ENCODE measurements around the gene PEX6. TPM values are rescaled to one million over a fixed set of nuclear protein-coding genes. Genes with fewer than 3 reads are reported as not detected.

PEX6 gene
- polyA plus RNA-seq, 2 of the 4 experiments (the other 2 are of a cell fraction), result 4.6 to 8.6 TPM

DNA sequence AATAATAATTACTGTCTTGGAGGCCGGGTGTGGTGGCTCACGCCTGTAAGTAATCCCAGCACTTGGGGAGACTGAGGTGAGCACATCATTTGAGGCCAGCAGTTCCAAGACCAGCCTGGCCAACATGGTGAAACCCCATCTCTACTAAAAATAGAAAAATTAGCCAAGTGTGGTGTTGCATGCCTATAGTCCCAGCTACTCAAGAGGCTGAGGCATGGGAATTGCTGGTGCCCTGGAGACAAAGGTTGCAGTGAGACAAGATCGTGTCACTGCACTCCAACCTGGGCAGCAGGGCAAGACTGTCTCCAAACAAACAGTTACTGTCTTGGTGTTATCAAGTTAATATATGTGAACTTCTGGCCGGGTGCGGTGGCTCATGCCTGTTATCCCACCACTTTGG is 47.4 kb upstream of the PEX6 start (continued):
- TF ChIP-seq GATA3 (IDR thresholded peaks at IDR 0.05; ENCODE audit: borderline replicate concordance), result no peak
- no peak for TF ChIP-seq CBX8 (IDR thresholded peaks at IDR 0.05)
- TF ChIP-seq HOXB13 (CRISPR knock-in tag; IDR thresholded peaks at IDR 0.05; ENCODE audit: low read depth), result no peak

DNA sequence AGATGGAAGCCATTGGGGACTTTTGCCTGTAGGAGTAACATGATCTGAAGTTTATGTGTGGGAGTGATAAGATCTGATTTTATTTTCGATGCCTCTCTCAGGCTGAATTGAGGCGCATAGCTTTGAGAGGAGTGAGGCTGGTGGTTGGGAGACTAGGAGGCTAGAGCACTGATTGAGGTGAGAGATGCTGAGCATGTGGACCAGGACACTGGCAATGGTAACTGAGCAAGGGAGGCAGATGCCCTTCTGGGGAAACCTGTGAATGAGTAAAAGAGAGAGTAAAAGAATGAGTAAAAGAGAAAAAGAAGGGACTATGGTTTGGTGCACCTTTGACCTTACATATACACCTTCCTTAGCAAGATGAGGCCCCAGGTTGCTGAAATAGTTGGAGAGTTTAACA is 45.5 kb upstream of the PEX6 start:
- POLR2A ChIA-PET, result interaction anchor here (0.6 kb wide), 1 partner anchor 345 kb away, joined by 3 read pairs; the partner anchor contains the start of gene ZNF318

More for the DNA sequence above, 45.5 kb upstream of the PEX6 start:
- H3K4me2 ChIP-seq, result no peak overlapping the region
- H3K9me3 ChIP-seq, result no peaks in the 10 kb centered on the region
- WGBS (ENCODE audit: missing lambda C conversion rate), result 97% methylated on average over 2 of the region's 2 CpGs
- DNase-seq (ENCODE audit: low read depth in 1 of 2, low spot score in 1 of 2), result no peak
- TF ChIP-seq, protein P1, sequence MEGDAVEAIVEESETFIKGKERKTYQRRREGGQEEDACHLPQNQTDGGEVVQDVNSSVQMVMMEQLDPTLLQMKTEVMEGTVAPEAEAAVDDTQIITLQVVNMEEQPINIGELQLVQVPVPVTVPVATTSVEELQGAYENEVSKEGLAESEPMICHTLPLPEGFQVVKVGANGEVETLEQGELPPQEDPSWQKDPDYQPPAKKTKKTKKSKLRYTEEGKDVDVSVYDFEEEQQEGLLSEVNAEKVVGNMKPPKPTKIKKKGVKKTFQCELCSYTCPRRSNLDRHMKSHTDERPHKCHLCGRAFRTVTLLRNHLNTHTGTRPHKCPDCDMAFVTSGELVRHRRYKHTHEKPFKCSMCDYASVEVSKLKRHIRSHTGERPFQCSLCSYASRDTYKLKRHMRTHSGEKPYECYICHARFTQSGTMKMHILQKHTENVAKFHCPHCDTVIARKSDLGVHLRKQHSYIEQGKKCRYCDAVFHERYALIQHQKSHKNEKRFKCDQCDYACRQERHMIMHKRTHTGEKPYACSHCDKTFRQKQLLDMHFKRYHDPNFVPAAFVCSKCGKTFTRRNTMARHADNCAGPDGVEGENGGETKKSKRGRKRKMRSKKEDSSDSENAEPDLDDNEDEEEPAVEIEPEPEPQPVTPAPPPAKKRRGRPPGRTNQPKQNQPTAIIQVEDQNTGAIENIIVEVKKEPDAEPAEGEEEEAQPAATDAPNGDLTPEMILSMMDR (IDR thresholded peaks at IDR 0.05), result no peak
- no peak for TF ChIP-seq RAD21 (conservative IDR thresholded peaks at IDR 0.05 in 1 of 2, IDR thresholded peaks at IDR 0.05 in 1 of 2)
- TF ChIP-seq, protein P2, sequence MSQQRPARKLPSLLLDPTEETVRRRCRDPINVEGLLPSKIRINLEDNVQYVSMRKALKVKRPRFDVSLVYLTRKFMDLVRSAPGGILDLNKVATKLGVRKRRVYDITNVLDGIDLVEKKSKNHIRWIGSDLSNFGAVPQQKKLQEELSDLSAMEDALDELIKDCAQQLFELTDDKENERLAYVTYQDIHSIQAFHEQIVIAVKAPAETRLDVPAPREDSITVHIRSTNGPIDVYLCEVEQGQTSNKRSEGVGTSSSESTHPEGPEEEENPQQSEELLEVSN (IDR thresholded peaks at IDR 0.05; ENCODE audit: borderline replicate concordance, low read depth), result no peak
- TF ChIP-seq EHMT2 (IDR thresholded peaks at IDR 0.05; ENCODE audit: low read depth), result no peak
- no peak for TF ChIP-seq RNF2 (IDR thresholded peaks at IDR 0.05; ENCODE audit: borderline replicate concordance, low read depth)
- no peak for TF ChIP-seq EHF (CRISPR knock-in tag; IDR thresholded peaks at IDR 0.05)
- TF ChIP-seq, protein P3, sequence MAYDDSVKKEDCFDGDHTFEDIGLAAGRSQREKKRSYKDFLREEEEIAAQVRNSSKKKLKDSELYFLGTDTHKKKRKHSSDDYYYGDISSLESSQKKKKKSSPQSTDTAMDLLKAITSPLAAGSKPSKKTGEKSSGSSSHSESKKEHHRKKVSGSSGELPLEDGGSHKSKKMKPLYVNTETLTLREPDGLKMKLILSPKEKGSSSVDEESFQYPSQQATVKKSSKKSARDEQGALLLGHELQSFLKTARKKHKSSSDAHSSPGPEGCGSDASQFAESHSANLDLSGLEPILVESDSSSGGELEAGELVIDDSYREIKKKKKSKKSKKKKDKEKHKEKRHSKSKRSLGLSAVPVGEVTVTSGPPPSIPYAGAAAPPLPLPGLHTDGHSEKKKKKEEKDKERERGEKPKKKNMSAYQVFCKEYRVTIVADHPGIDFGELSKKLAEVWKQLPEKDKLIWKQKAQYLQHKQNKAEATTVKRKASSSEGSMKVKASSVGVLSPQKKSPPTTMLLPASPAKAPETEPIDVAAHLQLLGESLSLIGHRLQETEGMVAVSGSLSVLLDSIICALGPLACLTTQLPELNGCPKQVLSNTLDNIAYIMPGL (CRISPR knock-in tag; IDR thresholded peaks at IDR 0.05; ENCODE audit: borderline replicate concordance), result no peak
- TF ChIP-seq, protein P4, sequence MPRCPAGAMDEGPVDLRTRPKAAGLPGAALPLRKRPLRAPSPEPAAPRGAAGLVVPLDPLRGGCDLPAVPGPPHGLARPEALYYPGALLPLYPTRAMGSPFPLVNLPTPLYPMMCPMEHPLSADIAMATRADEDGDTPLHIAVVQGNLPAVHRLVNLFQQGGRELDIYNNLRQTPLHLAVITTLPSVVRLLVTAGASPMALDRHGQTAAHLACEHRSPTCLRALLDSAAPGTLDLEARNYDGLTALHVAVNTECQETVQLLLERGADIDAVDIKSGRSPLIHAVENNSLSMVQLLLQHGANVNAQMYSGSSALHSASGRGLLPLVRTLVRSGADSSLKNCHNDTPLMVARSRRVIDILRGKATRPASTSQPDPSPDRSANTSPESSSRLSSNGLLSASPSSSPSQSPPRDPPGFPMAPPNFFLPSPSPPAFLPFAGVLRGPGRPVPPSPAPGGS (IDR thresholded peaks at IDR 0.05), result no peak
- TF ChIP-seq HOXB13 (CRISPR knock-in tag; IDR thresholded peaks at IDR 0.05; ENCODE audit: low read depth), result no peak
- no peak for TF ChIP-seq JUNB (IDR thresholded peaks at IDR 0.05)
- TF ChIP-seq TP53 (CRISPR knock-in tag; IDR thresholded peaks at IDR 0.05), result no peak
- TF ChIP-seq, protein P5, sequence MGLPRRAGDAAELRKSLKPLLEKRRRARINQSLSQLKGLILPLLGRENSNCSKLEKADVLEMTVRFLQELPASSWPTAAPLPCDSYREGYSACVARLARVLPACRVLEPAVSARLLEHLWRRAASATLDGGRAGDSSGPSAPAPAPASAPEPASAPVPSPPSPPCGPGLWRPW (IDR thresholded peaks at IDR 0.05), result no peak
- TF ChIP-seq, protein P6, sequence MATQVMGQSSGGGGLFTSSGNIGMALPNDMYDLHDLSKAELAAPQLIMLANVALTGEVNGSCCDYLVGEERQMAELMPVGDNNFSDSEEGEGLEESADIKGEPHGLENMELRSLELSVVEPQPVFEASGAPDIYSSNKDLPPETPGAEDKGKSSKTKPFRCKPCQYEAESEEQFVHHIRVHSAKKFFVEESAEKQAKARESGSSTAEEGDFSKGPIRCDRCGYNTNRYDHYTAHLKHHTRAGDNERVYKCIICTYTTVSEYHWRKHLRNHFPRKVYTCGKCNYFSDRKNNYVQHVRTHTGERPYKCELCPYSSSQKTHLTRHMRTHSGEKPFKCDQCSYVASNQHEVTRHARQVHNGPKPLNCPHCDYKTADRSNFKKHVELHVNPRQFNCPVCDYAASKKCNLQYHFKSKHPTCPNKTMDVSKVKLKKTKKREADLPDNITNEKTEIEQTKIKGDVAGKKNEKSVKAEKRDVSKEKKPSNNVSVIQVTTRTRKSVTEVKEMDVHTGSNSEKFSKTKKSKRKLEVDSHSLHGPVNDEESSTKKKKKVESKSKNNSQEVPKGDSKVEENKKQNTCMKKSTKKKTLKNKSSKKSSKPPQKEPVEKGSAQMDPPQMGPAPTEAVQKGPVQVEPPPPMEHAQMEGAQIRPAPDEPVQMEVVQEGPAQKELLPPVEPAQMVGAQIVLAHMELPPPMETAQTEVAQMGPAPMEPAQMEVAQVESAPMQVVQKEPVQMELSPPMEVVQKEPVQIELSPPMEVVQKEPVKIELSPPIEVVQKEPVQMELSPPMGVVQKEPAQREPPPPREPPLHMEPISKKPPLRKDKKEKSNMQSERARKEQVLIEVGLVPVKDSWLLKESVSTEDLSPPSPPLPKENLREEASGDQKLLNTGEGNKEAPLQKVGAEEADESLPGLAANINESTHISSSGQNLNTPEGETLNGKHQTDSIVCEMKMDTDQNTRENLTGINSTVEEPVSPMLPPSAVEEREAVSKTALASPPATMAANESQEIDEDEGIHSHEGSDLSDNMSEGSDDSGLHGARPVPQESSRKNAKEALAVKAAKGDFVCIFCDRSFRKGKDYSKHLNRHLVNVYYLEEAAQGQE (IDR thresholded peaks at IDR 0.05), result no peak
- no peak for TF ChIP-seq ESRRA (IDR thresholded peaks at IDR 0.05; ENCODE audit: borderline replicate concordance, low read length)
- TF ChIP-seq, protein P7, sequence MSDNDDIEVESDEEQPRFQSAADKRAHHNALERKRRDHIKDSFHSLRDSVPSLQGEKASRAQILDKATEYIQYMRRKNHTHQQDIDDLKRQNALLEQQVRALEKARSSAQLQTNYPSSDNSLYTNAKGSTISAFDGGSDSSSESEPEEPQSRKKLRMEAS (IDR thresholded peaks at IDR 0.05), result no peak
- no peak for TF ChIP-seq RCOR1 (IDR thresholded peaks at IDR 0.05; ENCODE audit: low read depth, low read length)
- ATAC-seq, result no peak
- H3K27ac ChIP-seq, result no peak overlapping the region
- CTCF ChIA-PET, result no interaction called here
- H3K4me1 ChIP-seq, result peaks cover 14% of the 10 kb centered on the region
- H3K4me3 ChIP-seq, result no peak overlapping the region
- no peak for FAIRE-seq
